K562 (cell line): ENCODE results near the gene MCC. TPM values are rescaled to one million over a fixed set of nuclear protein-coding genes. Genes with fewer than 3 reads are reported as not detected.

Source experiments
- CHD7 ChIP-seq: fragments of 200-600 bp; sonication (generic); IDR thresholded peaks from one replicate; pipeline ENCODE4 v1.6.1; 2012; ENCODE audit warnings: mild to moderate bottlenecking, low read depth, low read length, inconsistent platforms
- NEUROD1 ChIP-seq: fragments of 150-350 bp; IDR thresholded peaks from 2 replicates; pipeline ENCODE4 v1.6.1; 2014; ENCODE audit warnings: borderline replicate concordance, low read length, low read depth; ENCODE audit not compliant: partially characterized antibody
- SRSF7 ChIP-seq: fragments of 200-400 bp; formaldehyde crosslinking; optimal IDR thresholded peaks from 2 replicates; pipeline ENCODE3; 2017; ENCODE audit warnings: mild to moderate bottlenecking, low read depth, low read length
- TEAD4 ChIP-seq, 2 experiments: sonication (generic) in 1 of 2; formaldehyde crosslinking in 1 of 2; IDR thresholded peaks; 2 replicates each; pipeline versions ENCODE4 v1.6.1 to v1.8.0; 2012 to 2022; ENCODE audit warnings: borderline replicate concordance in 1 of 2, inconsistent platforms in 1 of 2, low read length in 1 of 2, mild to moderate bottlenecking in 1 of 2, missing genetic modification reagents in 1 of 2
- TSHZ1 ChIP-seq: fragments of 250-450 bp; sonication (Bioruptor Pico); IDR thresholded peaks from 2 replicates; pipeline ENCODE4 v1.4.0; 2020; ENCODE audit warnings: mild to moderate bottlenecking, moderate library complexity
- ZNF696 ChIP-seq: fragments of 250-450 bp; sonication (Bioruptor Pico); conservative IDR thresholded peaks from 2 replicates; pipeline ENCODE4 v1.4.0; 2020; ENCODE audit warnings: mild to moderate bottlenecking, moderate library complexity
- polyA plus RNA-seq, 8 experiments: library from polyadenylated mRNA; depleted of rRNA in 4 of 8; stranded (reverse) in 5 of 8; unstranded in 3 of 8; fragments of >200 nt; fragmentation: Nextera tagmentation in 2 of 8; fragmentation: Illumina TruSeq in 1 of 8; extraction: Ambion mirVana in 2 of 8; extraction: Trizol in 1 of 8; gene quantifications; 2 replicates each; pipeline versions ENCODE4 v1.2.1 to v1.2.3, GENCODE V29; 2011 to 2014; ENCODE audit warnings: inconsistent platforms in 1 of 8, missing spikeins in 1 of 8
- total RNA-seq, 7 experiments: library from RNA; depleted of rRNA in 6 of 7; stranded (reverse); fragments of >200 nt in 6 of 7; fragmentation: Illumina TruSeq in 2 of 7; extraction: Trizol in 2 of 7; gene quantifications; 2 replicates each; pipeline versions ENCODE4 v1.2.1 to v1.2.3, GENCODE V29; 2011 to 2021; ENCODE audit warnings: low replicate concordance in 1 of 7

MCC gene
- total and polyA plus RNA-seq, 9 of the 15 experiments (the other 6 are each of a cell fraction or from before 2014, with no cell fraction given) = 0.04 to 0.24 (median 0.06) TPM; not detected in 1

GRCh38 chr5:112986224-112986623, 502.0 kb downstream of the MCC start (continued):
- TF ChIP-seq CHD7 = no peak
- TF ChIP-seq SRSF7 = no peak
- no peak for TF ChIP-seq TSHZ1 (CRISPR knock-in tag)
- TF ChIP-seq NEUROD1 = no peak
- TF ChIP-seq TEAD4 (IDR thresholded peaks at IDR 0.05; ENCODE audit: low read length) = no peak
- TF ChIP-seq TEAD4 (CRISPR knock-in tag; IDR thresholded peaks at IDR 0.05; ENCODE audit: borderline replicate concordance) = no peak
- TF ChIP-seq ZNF696 (CRISPR knock-in tag) = no peak
- TF ChIP-seq, all 486 proteins: peak for 0
